GM21515 (cell line): Measurements from ENCODE around the gene TRERF1.
"Not testable (repeated sequence)": the region's sequence is repeated elsewhere in the genome, so short reads cannot be mapped to it uniquely, and the experiment has no call there.

Experiments used
- ATAC-seq: cut with Tn5 transposase; IDR thresholded peaks from one replicate; pipeline ENCODE4 v1.9.1; 2021; ENCODE audit not compliant: unreplicated experiment

Gene TRERF1

GRCh38 chr6:42451333-42452170, at the start of gene TRERF1:
TSS of gene TRERF1 (minus strand) at chr6:42451926. CDS start at chr6:42269590, 182,336 bp downstream.
- no peak for ATAC-seq

- ATAC-seq, result no peak
Measured at GRCh38 chr6:42498473-42499128, 46.9 kb upstream of the TRERF1 start.

- ATAC-seq, result no peak
Measured at GRCh38 chr6:42493914-42494539, 42.3 kb upstream of the TRERF1 start.

- no peak for ATAC-seq
Measured at GRCh38 chr6:42488129-42488528, 36.4 kb upstream of the TRERF1 start.

GRCh38 chr6:42484261-42484660, 32.5 kb upstream of the TRERF1 start:
- no peak for ATAC-seq

GRCh38 chr6:42482174-42482573, 30.4 kb upstream of the TRERF1 start:
- no peak for ATAC-seq

- ATAC-seq, result no peak
Measured at GRCh38 chr6:42471714-42472113, 20.0 kb upstream of the TRERF1 start.

- ATAC-seq, result no peak
Measured at GRCh38 chr6:42471142-42471541, 19.4 kb upstream of the TRERF1 start.

GRCh38 chr6:42468273-42468672, 16.5 kb upstream of the TRERF1 start:
- no peak for ATAC-seq

- ATAC-seq, result no peak
Measured at GRCh38 chr6:42467651-42468050, 15.9 kb upstream of the TRERF1 start.

- ATAC-seq, result not testable (repeated sequence)
Measured at GRCh38 chr6:42466470-42466869, 14.7 kb upstream of the TRERF1 start.

- ATAC-seq, result no peak
Measured at GRCh38 chr6:42462474-42462972, 10.8 kb upstream of the TRERF1 start.

- ATAC-seq, result no peak
Measured at GRCh38 chr6:42460883-42461282, 9.2 kb upstream of the TRERF1 start.

GRCh38 chr6:42459888-42460287, 8.2 kb upstream of the TRERF1 start:
- no peak for ATAC-seq

GRCh38 chr6:42454428-42454791, 2.7 kb upstream of the TRERF1 start:
- ATAC-seq, result no peak

- no peak for ATAC-seq
Measured at GRCh38 chr6:42453654-42454427, 2.1 kb upstream of the TRERF1 start.

- ATAC-seq, result peak; percentile 59
Measured at GRCh38 chr6:42453031-42453653, 1.4 kb upstream of the TRERF1 start.

GRCh38 chr6:42452171-42453030, 675 bp upstream of the TRERF1 start:
- peak; percentile 27 for ATAC-seq

- no peak for ATAC-seq
Measured at GRCh38 chr6:42450477-42451332, 1.0 kb downstream of the TRERF1 start.
